ENCODE measurements around the gene DKKL1. TPM values are rescaled to one million over a fixed set of nuclear protein-coding genes. Genes with fewer than 3 reads are reported as not detected.

DKKL1 gene
- total RNA-seq, 1 experiment from 2014 or later, result 0.95 TPM

- ATAC-seq (peak; percentile 93), DNase-seq (ENCODE audit: low read depth, low spot score) (no peak)
- CTCF ChIA-PET, result interaction anchor here (0.5 to 0.7 kb wide), 4 partner anchors 24 to 140 kb away, joined by 3 to 4 read pairs (median 4); partner anchors contain the start of gene DKKL1
- Histone ChIP-seq H3K4me1 (ENCODE audit: control insufficient read depth, insufficient read depth, low read length) (peaks cover 3% of the 10 kb centered on the region; the same call in 1 of the 2 replicates), H3K27ac (ENCODE audit: low read length) (peak overlapping the region; percentile 59), H3K36me3 (ENCODE audit: control insufficient read depth, insufficient read depth, low read length) (no peaks in the 10 kb centered on the region), H3K4me3 (ENCODE audit: low read depth in 2 of 2, low read length in 2 of 2) (peak overlapping the region; percentile 33 to 64), H3K27me3 (ENCODE audit: control insufficient read depth, insufficient read depth, low read length) (no peaks in the 10 kb centered on the region), H3K9me3 (ENCODE audit: control insufficient read depth, insufficient read depth, low read depth, low read length) (no peaks in the 10 kb centered on the region)
- no TSS peak for BruUV-seq (replicated peaks)
- intact Hi-C loops (cut with micrococcal nuclease; ENCODE audit: unreplicated experiment) (no loop called here), in situ Hi-C loops (cut with HindIII; ENCODE audit: low pct_unique_long_range_greater_than_20kb, low sequenced_read_pairs) (no loop called here)
- TF ChIP-seq POLR2AphosphoS5 (IDR thresholded peaks at IDR 0.05; ENCODE audit: low read depth, low read length), result peak; percentile 47
- TF ChIP-seq, protein P1, sequence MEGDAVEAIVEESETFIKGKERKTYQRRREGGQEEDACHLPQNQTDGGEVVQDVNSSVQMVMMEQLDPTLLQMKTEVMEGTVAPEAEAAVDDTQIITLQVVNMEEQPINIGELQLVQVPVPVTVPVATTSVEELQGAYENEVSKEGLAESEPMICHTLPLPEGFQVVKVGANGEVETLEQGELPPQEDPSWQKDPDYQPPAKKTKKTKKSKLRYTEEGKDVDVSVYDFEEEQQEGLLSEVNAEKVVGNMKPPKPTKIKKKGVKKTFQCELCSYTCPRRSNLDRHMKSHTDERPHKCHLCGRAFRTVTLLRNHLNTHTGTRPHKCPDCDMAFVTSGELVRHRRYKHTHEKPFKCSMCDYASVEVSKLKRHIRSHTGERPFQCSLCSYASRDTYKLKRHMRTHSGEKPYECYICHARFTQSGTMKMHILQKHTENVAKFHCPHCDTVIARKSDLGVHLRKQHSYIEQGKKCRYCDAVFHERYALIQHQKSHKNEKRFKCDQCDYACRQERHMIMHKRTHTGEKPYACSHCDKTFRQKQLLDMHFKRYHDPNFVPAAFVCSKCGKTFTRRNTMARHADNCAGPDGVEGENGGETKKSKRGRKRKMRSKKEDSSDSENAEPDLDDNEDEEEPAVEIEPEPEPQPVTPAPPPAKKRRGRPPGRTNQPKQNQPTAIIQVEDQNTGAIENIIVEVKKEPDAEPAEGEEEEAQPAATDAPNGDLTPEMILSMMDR (IDR thresholded peaks at IDR 0.05), result no peak
- POLR2A ChIA-PET, result interaction anchor here (0.6 to 0.8 kb wide), 3 partner anchors 21 to 346 kb away, joined by 3 to 7 read pairs (median 6); partner anchors contain the start of genes GFY and RUVBL2
Observed at GRCh38 chr19:49339301-49340068, 24.2 kb upstream of the DKKL1 start.

- in situ Hi-C loops (cut with HindIII; ENCODE audit: low pct_unique_long_range_greater_than_20kb, low sequenced_read_pairs), result no loop called here
Observed at GRCh38 chr19:49340069-49340864, 23.4 kb upstream of the DKKL1 start.

More at GRCh38 chr19:49340069-49340864, 23.4 kb upstream of the DKKL1 start:
- no peaks in the 10 kb centered on the region for H3K36me3 ChIP-seq (ENCODE audit: control insufficient read depth, insufficient read depth, low read length)
- H3K27me3 ChIP-seq (ENCODE audit: control insufficient read depth, insufficient read depth, low read length), result no peaks in the 10 kb centered on the region
- no peaks in the 10 kb centered on the region for H3K9me3 ChIP-seq (ENCODE audit: control insufficient read depth, insufficient read depth, low read depth, low read length)
- POLR2A ChIA-PET, result interaction anchor here (0.8 kb wide), 1 partner anchor 20 kb away, joined by 6 read pairs; no protein-coding TSS in a partner anchor
- H3K27ac ChIP-seq (ENCODE audit: low read length), result peak overlapping the region; percentile 59
- peak; percentile 42 for ATAC-seq
- TF ChIP-seq SIN3A (IDR thresholded peaks at IDR 0.05; ENCODE audit: borderline replicate concordance, insufficient read depth, low read depth, low read length), result no peak
- TF ChIP-seq REST (IDR thresholded peaks at IDR 0.05; ENCODE audit: insufficient read depth in 1 of 2, low read depth in 2 of 2, low read length in 1 of 2), result no peak
- no peak for TF ChIP-seq TCF7L2 (IDR thresholded peaks at IDR 0.05; ENCODE audit: low read depth, low read length)
- TF ChIP-seq POLR2AphosphoS5 (IDR thresholded peaks at IDR 0.05; ENCODE audit: low read depth, low read length), result no peak; the same call in 1 of the 2 replicates
- TF ChIP-seq, protein P1 (IDR thresholded peaks at IDR 0.05), result no peak
- CTCF ChIA-PET, result interaction anchor here (0.5 kb wide), 1 partner anchor 103 kb away, joined by 4 read pairs; no protein-coding TSS in a partner anchor
- no TSS peak for BruUV-seq (replicated peaks)
- peak overlapping the region; percentile 33 to 64 for H3K4me3 ChIP-seq (ENCODE audit: low read depth in 2 of 2, low read length in 2 of 2)
- peaks cover 3% of the 10 kb centered on the region; the same call in 1 of the 2 replicates for H3K4me1 ChIP-seq (ENCODE audit: control insufficient read depth, insufficient read depth, low read length)
- intact Hi-C loops (cut with micrococcal nuclease; ENCODE audit: unreplicated experiment), result no loop called here
- DNase-seq (ENCODE audit: low read depth, low spot score), result no peak

All from Panc1 (cell line).